ENCODE data around the gene ADGB.

DNA sequence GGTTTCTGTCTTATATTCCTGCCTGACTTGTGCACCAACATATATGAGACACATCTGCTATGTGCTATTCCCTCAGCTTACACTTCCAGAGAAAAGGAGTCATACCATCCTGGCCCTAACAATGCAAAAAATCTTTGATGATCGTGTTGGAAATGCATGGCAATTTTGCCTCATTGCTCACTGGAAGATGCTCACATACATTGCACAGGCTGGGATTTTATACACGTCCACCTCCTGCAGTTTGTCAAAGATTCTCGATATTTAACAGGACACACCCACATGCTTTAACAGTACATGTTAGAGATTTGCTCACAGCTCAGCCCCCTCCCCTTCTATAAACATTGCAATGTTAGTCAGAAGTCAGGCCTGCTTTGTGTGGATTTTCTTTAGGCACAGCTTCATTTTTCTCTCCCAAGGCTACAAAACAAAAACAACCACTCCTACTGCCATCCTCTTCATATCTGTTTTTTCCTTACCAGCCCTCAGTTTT, 66.1 kb downstream of the ADGB start:
- TF ChIP-seq HDGF (IDR thresholded peaks at IDR 0.05; ENCODE audit: borderline replicate concordance) (no peak), FOXM1 (IDR thresholded peaks at IDR 0.05; ENCODE audit: borderline replicate concordance) (no peak), BHLHE40 (IDR thresholded peaks at IDR 0.05; ENCODE audit: borderline replicate concordance) (no peak), TARDBP (IDR thresholded peaks at IDR 0.05) (no peak), FOXA1 (IDR thresholded peaks at IDR 0.05) (no peak), SUZ12 (IDR thresholded peaks at IDR 0.05) (no peak), ZNF384 (IDR thresholded peaks at IDR 0.05) (no peak), NFRKB (IDR thresholded peaks at IDR 0.05) (no peak), ELF4 (IDR thresholded peaks at IDR 0.05) (no peak), SP1 (IDR thresholded peaks at IDR 0.05) (no peak), LEF1 (IDR thresholded peaks at IDR 0.05; ENCODE audit: borderline replicate concordance) (no peak)
- TF ChIP-seq, protein P1, sequence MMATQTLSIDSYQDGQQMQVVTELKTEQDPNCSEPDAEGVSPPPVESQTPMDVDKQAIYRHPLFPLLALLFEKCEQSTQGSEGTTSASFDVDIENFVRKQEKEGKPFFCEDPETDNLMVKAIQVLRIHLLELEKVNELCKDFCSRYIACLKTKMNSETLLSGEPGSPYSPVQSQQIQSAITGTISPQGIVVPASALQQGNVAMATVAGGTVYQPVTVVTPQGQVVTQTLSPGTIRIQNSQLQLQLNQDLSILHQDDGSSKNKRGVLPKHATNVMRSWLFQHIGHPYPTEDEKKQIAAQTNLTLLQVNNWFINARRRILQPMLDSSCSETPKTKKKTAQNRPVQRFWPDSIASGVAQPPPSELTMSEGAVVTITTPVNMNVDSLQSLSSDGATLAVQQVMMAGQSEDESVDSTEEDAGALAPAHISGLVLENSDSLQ (IDR thresholded peaks at IDR 0.05), result no peak
